Activated CD8-positive, alpha-beta T cell treated with anti-CD3 and anti-CD28 coated beads, Interleukin-2, amount 10 ng/mL, durations not matched to agents 7 days and 5 days (primary cell): ENCODE measurements around the gene C17orf113. TPM values are rescaled to one million over a fixed set of nuclear protein-coding genes. Genes with fewer than 3 reads are reported as not detected.
"Not testable (repeated sequence)": the region's sequence is repeated elsewhere in the genome, so short reads cannot be mapped to it uniquely, and the experiment has no call there.

Experiments used
- ATAC-seq: fragments of 150-1000 bp; cut with Tn5 transposase; one replicate; pipeline ENCODE4 v1.10.0; 2021; ENCODE audit warnings: moderate library complexity
- CTCF ChIA-PET: fragments of 350-600 bp; sonication (Branson Sonifier 250); formaldehyde crosslinking; loops from one replicate; lab custom pipeline; 2021; ENCODE audit warnings: antibody characterized with exemption; lab: Charles Lee
- POLR2A ChIA-PET: fragments of 350-600 bp; sonication (Branson Sonifier 250); formaldehyde crosslinking; loops from one replicate; lab custom pipeline; 2021; ENCODE audit warnings: antibody characterized with exemption; lab: Charles Lee
- DNase-seq: peaks from one replicate; pipeline ENCODE4 v3.0.0-alpha.2; 2020
- H3K27ac Mint-ChIP-seq: one replicate; pipeline ENCODE4 v1.8.0; 2021; ENCODE audit warnings: mild to moderate bottlenecking, mixed read lengths
- H3K27me3 Mint-ChIP-seq: one replicate; pipeline ENCODE4 v1.8.0; 2021; ENCODE audit warnings: low read depth, mixed read lengths
- H3K36me3 Mint-ChIP-seq: one replicate; pipeline ENCODE4 v1.8.0; 2021; ENCODE audit warnings: low read depth, mixed read lengths
- H3K4me1 Mint-ChIP-seq: one replicate; pipeline ENCODE4 v1.8.0; 2021; ENCODE audit warnings: low read depth, mixed read lengths
- H3K4me3 Mint-ChIP-seq: one replicate; pipeline ENCODE4 v1.8.0; 2021; ENCODE audit warnings: mild to moderate bottlenecking, mixed read lengths
- H3K9me3 Mint-ChIP-seq: one replicate; pipeline ENCODE4 v1.8.0; 2022; ENCODE audit warnings: mixed read lengths; ENCODE audit not compliant: insufficient read depth
- total RNA-seq, 2 experiments: library from RNA; stranded (reverse); gene quantifications; one replicate each; pipeline ENCODE4 v1.2.3, GENCODE V29; 2021

C17orf113 gene
- total RNA-seq, 2 experiments from 2014 or later = 0.16 to 0.24 TPM

GRCh38 chr17:42013740-42014139 lies 36.7 kb downstream of the C17orf113 start:
- H3K4me1 Mint-ChIP-seq = peaks cover 47% of the 10 kb centered on the region
- ATAC-seq, H3K9me3 Mint-ChIP-seq, POLR2A ChIA-PET, H3K27me3 Mint-ChIP-seq, H3K27ac Mint-ChIP-seq, DNase-seq, H3K4me3 Mint-ChIP-seq: not testable (repeated sequence)
- peaks cover 29% of the 10 kb centered on the region for H3K36me3 Mint-ChIP-seq
- CTCF ChIA-PET = interaction anchor here (1.2 to 5.6 kb wide), 4 partner anchors 12 to 118 kb away, joined by 3 to 43 read pairs (median 6); no protein-coding TSS in a partner anchor

GRCh38 chr17:42012363-42012762 lies 38.0 kb downstream of the C17orf113 start:
- H3K4me3 Mint-ChIP-seq, DNase-seq, POLR2A ChIA-PET, H3K27me3 Mint-ChIP-seq, H3K27ac Mint-ChIP-seq, ATAC-seq, H3K9me3 Mint-ChIP-seq: not testable (repeated sequence)
- Mint-ChIP-seq H3K36me3 (peaks cover 30% of the 10 kb centered on the region), H3K4me1 (peaks cover 37% of the 10 kb centered on the region)
- CTCF ChIA-PET = interaction anchor here (2.2 kb wide), 2 partner anchors 13 to 50 kb away, joined by 9 read pairs; no protein-coding TSS in a partner anchor

- Mint-ChIP-seq H3K27ac (peak overlapping the region; percentile 20), H3K36me3 (peaks cover 25% of the 10 kb centered on the region), H3K9me3 (no peaks in the 10 kb centered on the region), H3K4me3 (no peak overlapping the region), H3K27me3 (no peaks in the 10 kb centered on the region), H3K4me1 (peaks cover 37% of the 10 kb centered on the region)
- ATAC-seq = no peak
- CTCF ChIA-PET = interaction anchor here (2.2 kb wide), 1 partner anchor 14 kb away, joined by 9 read pairs; no protein-coding TSS in a partner anchor
- no peak for DNase-seq
- POLR2A ChIA-PET = no interaction called here
Measured at GRCh38 chr17:42010898-42011516, 39.4 kb downstream of the C17orf113 start.

- H3K4me3 Mint-ChIP-seq, H3K9me3 Mint-ChIP-seq, ATAC-seq, POLR2A ChIA-PET, CTCF ChIA-PET, H3K27ac Mint-ChIP-seq, DNase-seq, H3K27me3 Mint-ChIP-seq: not testable (repeated sequence)
- H3K36me3 Mint-ChIP-seq = peaks cover 24% of the 10 kb centered on the region
- peaks cover 31% of the 10 kb centered on the region for H3K4me1 Mint-ChIP-seq
Measured at GRCh38 chr17:42010266-42010680, 40.1 kb downstream of the C17orf113 start.

GRCh38 chr17:42009170-42009569 lies 41.2 kb downstream of the C17orf113 start:
- Mint-ChIP-seq H3K27me3 (no peaks in the 10 kb centered on the region), H3K4me1 (peaks cover 38% of the 10 kb centered on the region), H3K36me3 (peaks cover 19% of the 10 kb centered on the region), H3K9me3 (no peaks in the 10 kb centered on the region), H3K27ac (no peak overlapping the region), H3K4me3 (no peak overlapping the region)
- DNase-seq (no peak), ATAC-seq (no peak)
- CTCF ChIA-PET = interaction anchor here (1.1 kb wide), 1 partner anchor 9 kb away, joined by 4 read pairs; no protein-coding TSS in a partner anchor
- POLR2A ChIA-PET = no interaction called here

- CTCF ChIA-PET = interaction anchor here (0.9 to 2.5 kb wide), 5 partner anchors 11 to 42 kb away, joined by 3 to 10 read pairs (median 8); partner anchors contain the start of gene NKIRAS2
- Mint-ChIP-seq H3K27ac (no peak overlapping the region), H3K27me3 (no peaks in the 10 kb centered on the region), H3K9me3 (no peaks in the 10 kb centered on the region), H3K4me3 (no peak overlapping the region), H3K36me3 (peaks cover 31% of the 10 kb centered on the region), H3K4me1 (peaks cover 17% of the 10 kb centered on the region)
- no peak for DNase-seq
- no peak for ATAC-seq
- POLR2A ChIA-PET = interaction anchor here (1.5 kb wide), 1 partner anchor 12 kb away, joined by 8 read pairs; the partner anchor contains the start of gene DNAJC7
Measured at GRCh38 chr17:42005166-42005565, 45.2 kb downstream of the C17orf113 start.

- DNase-seq (no peak), ATAC-seq (no peak)
- Mint-ChIP-seq H3K27ac (peak overlapping the region; percentile 4), H3K36me3 (peaks cover 38% of the 10 kb centered on the region), H3K4me3 (no peak overlapping the region), H3K9me3 (no peaks in the 10 kb centered on the region), H3K27me3 (no peaks in the 10 kb centered on the region), H3K4me1 (peaks cover 17% of the 10 kb centered on the region)
- ChIA-PET CTCF (interaction anchor here (0.8 to 1.9 kb wide), 5 partner anchors 10 to 319 kb away, joined by 3 to 5 read pairs (median 4); partner anchors contain the start of gene NKIRAS2), POLR2A (interaction anchor here (2.4 kb wide), 1 partner anchor 14 kb away, joined by 7 read pairs; the partner anchor contains the start of gene DNAJC7)
Measured at GRCh38 chr17:42002792-42003301, 47.6 kb downstream of the C17orf113 start.

- H3K36me3 Mint-ChIP-seq = peaks cover 42% of the 10 kb centered on the region
- POLR2A ChIA-PET = interaction anchor here (2.4 kb wide), 1 partner anchor 15 kb away, joined by 7 read pairs; the partner anchor contains the start of gene DNAJC7
- H3K4me3 Mint-ChIP-seq = no peak overlapping the region
- CTCF ChIA-PET = interaction anchor here (0.8 to 1.9 kb wide), 4 partner anchors 16 to 320 kb away, joined by 4 to 5 read pairs (median 4); partner anchors contain the start of gene NKIRAS2
- peaks cover 17% of the 10 kb centered on the region for H3K4me1 Mint-ChIP-seq
- H3K27ac Mint-ChIP-seq = no peak overlapping the region
- no peaks in the 10 kb centered on the region for H3K27me3 Mint-ChIP-seq
- no peak for ATAC-seq
- no peak for DNase-seq
- no peaks in the 10 kb centered on the region for H3K9me3 Mint-ChIP-seq
Measured at GRCh38 chr17:42002175-42002791, 48.1 kb downstream of the C17orf113 start.

- DNase-seq = no peak
- Mint-ChIP-seq H3K4me3 (no peak overlapping the region), H3K36me3 (peaks cover 43% of the 10 kb centered on the region), H3K9me3 (no peaks in the 10 kb centered on the region), H3K27me3 (no peaks in the 10 kb centered on the region), H3K4me1 (peaks cover 14% of the 10 kb centered on the region), H3K27ac (no peak overlapping the region)
- ChIA-PET POLR2A (interaction anchor here (2.4 kb wide), 1 partner anchor 15 kb away, joined by 7 read pairs; the partner anchor contains the start of gene DNAJC7), CTCF (interaction anchor here (1.1 to 1.9 kb wide), 2 partner anchors 18 to 22 kb away, joined by 4 to 5 read pairs; partner anchors contain the start of gene NKIRAS2)
- no peak for ATAC-seq
Measured at GRCh38 chr17:42001729-42002128, 48.7 kb downstream of the C17orf113 start.

GRCh38 chr17:42000413-42001133 lies 49.8 kb downstream of the C17orf113 start:
- Mint-ChIP-seq H3K4me1 (peaks cover 17% of the 10 kb centered on the region), H3K4me3 (no peak overlapping the region), H3K36me3 (peaks cover 53% of the 10 kb centered on the region), H3K9me3 (no peaks in the 10 kb centered on the region), H3K27me3 (no peaks in the 10 kb centered on the region), H3K27ac (peak overlapping the region; percentile 6)
- ChIA-PET CTCF (interaction anchor here (0.7 to 1.9 kb wide), 4 partner anchors 19 to 234 kb away, joined by 3 to 5 read pairs (median 4); partner anchors contain the start of gene NKIRAS2), POLR2A (interaction anchor here (1.3 to 2.4 kb wide), 3 partner anchors 16 to 17 kb away, joined by 3 to 7 read pairs (median 4); partner anchors contain the start of gene DNAJC7)
- DNase-seq (no peak), ATAC-seq (no peak)

- ChIA-PET CTCF (interaction anchor here (1.3 kb wide), 1 partner anchor 36 kb away, joined by 6 read pairs; no protein-coding TSS in a partner anchor), POLR2A (interaction anchor here (0.9 kb wide), 1 partner anchor 10 kb away, joined by 3 read pairs; no protein-coding TSS in a partner anchor)
- peaks cover 3% of the 10 kb centered on the region for H3K4me1 Mint-ChIP-seq
- DNase-seq (no peak), ATAC-seq (no peak)
- H3K27ac Mint-ChIP-seq = no peak overlapping the region
- no peaks in the 10 kb centered on the region for H3K9me3 Mint-ChIP-seq
- peaks cover 64% of the 10 kb centered on the region for H3K36me3 Mint-ChIP-seq
- H3K4me3 Mint-ChIP-seq = no peak overlapping the region
- no peaks in the 10 kb centered on the region for H3K27me3 Mint-ChIP-seq
Measured at GRCh38 chr17:41998497-41998896, 51.9 kb downstream of the C17orf113 start.
